Ovary (tissue), 3 donors: ENCODE results near the gene UBN1.

Experiments
- EP300 ChIP-seq: sonication (generic); formaldehyde crosslinking; IDR thresholded peaks from one replicate; pipeline ENCODE4 v1.6.1; 2017; ENCODE audit warnings: antibody characterized with exemption
- POLR2A ChIP-seq: fragments of 450-650 bp; IDR thresholded peaks from one replicate; pipeline ENCODE4 v1.6.1; 2017; ENCODE audit warnings: antibody characterized with exemption, mild to moderate bottlenecking, moderate library complexity
- TF ChIP-seq, protein P1 (sequence below), 3 donors: fragments of 450-650 bp in 2 of 3; fragments of 200-600 bp in 1 of 3; IDR thresholded peaks; one replicate each; pipeline versions ENCODE4 v1.5.1 to v1.8.0; 2016 to 2022; ENCODE audit warnings: antibody characterized with exemption in 3 of 3, mild to moderate bottlenecking in 1 of 3
- donor health status: DM: no; HTN: no; CAD: no.

DNA sequence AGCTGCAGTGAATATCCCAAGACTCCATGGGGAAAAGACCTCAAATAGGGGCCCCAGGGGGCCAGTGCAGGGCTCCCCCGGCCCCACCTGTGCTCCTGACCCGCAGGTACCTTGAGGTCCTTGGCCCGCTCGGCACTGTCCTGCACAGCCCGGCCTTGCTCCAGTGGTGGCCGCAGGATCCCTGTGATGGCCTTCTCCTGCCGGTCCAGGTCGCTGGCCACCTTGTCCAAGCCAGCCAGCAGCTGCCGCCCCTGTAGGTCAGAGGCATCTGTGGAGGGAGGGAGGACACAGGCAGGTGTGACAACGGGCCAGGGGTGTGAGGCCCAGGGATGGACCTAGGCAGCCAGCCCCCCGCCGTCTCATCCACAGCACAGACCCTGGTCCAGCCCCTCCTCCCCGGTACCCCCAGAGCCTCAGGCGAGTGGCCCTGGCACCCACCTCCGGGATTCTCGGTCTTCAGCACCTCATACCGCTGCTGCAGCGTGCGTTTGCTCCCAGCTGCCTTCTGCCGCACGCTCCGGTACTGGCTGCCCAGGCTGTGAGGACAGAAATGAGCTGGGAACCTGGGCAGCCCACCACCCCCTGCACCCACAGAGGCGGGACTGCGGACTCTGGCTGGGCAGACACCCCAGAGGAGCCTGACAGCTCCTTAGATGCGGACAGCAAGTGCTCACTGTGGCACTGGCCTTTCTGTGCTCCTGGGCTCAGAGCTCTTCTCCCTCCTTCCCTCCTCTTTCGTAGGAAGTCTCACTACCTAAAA lies 46.0 kb downstream of the UBN1 start:
- TF ChIP-seq, protein P1, sequence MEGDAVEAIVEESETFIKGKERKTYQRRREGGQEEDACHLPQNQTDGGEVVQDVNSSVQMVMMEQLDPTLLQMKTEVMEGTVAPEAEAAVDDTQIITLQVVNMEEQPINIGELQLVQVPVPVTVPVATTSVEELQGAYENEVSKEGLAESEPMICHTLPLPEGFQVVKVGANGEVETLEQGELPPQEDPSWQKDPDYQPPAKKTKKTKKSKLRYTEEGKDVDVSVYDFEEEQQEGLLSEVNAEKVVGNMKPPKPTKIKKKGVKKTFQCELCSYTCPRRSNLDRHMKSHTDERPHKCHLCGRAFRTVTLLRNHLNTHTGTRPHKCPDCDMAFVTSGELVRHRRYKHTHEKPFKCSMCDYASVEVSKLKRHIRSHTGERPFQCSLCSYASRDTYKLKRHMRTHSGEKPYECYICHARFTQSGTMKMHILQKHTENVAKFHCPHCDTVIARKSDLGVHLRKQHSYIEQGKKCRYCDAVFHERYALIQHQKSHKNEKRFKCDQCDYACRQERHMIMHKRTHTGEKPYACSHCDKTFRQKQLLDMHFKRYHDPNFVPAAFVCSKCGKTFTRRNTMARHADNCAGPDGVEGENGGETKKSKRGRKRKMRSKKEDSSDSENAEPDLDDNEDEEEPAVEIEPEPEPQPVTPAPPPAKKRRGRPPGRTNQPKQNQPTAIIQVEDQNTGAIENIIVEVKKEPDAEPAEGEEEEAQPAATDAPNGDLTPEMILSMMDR (IDR thresholded peaks at IDR 0.05), result no peak
- TF ChIP-seq POLR2A (no peak), EP300 (no peak)
